SK-N-MC (cell line): ENCODE measurements around the gene COPS2.

Experiments used
- EZH2 ChIP-seq: fragments of 200-600 bp; sonication (generic); IDR thresholded peaks from one replicate; pipeline ENCODE4 v1.6.1; 2017; ENCODE audit warnings: antibody characterized with exemption
- FOXP2 ChIP-seq: optimal IDR thresholded peaks from 2 replicates; pipeline ENCODE3; 2011; ENCODE audit warnings: mild to moderate bottlenecking, moderate library complexity; ENCODE audit not compliant: insufficient read depth; ENCODE audit errors: extremely low read length, control extremely low read depth
- POLR2AphosphoS5 ChIP-seq: IDR thresholded peaks from 2 replicates; pipeline ENCODE4 v1.6.1; 2012; ENCODE audit warnings: mild to moderate bottlenecking, low read depth, low read length, borderline replicate concordance

- TF ChIP-seq EZH2 (no peak), POLR2AphosphoS5 (peak; percentile 72), FOXP2 (peak; percentile 81)
These were observed 14.6 kb upstream of the COPS2 start, which contains the start of gene GALK2 for GRCh38 chr15:49169880-49170597.
